Esophagus muscularis mucosa (tissue), 4 donors: ENCODE data around the gene VEZF1. TPM values are rescaled to one million over a fixed set of nuclear protein-coding genes. Genes with fewer than 3 reads are reported as not detected.

Experiments
- DNase-seq: peaks from one replicate; pipeline ENCODE4 v3.0.0-alpha.2; 2017; ENCODE audit errors: extremely low spot score
- H3K27ac ChIP-seq, 4 donors: fragments of 200-600 bp; sonication (generic); replicated peaks in 1 of 4; 1 replicate in 3 of 4; 2 replicates in 1 of 4; pipeline ENCODE4 v1.5.1; 2016 to 2019; ENCODE audit warnings: mild to moderate bottlenecking in 1 of 4
- H3K27me3 ChIP-seq, 4 donors: fragments of 200-600 bp; sonication (generic); one replicate each; pipeline versions ENCODE4 v1.5.1 to v1.6.0; 2016 to 2019
- H3K36me3 ChIP-seq, 4 donors: fragments of 200-600 bp; sonication (generic); one replicate each; pipeline ENCODE4 v1.5.1; 2016 to 2019
- H3K4me1 ChIP-seq, 4 donors: fragments of 200-600 bp; sonication (generic); one replicate each; pipeline ENCODE4 v1.5.1; 2016 to 2019
- H3K4me3 ChIP-seq, 4 donors: fragments of 200-600 bp; sonication (generic); 1 replicate in 2 of 4; 2 replicates in 2 of 4; pipeline ENCODE4 v1.5.1; 2016 to 2019; ENCODE audit warnings: mild to moderate bottlenecking in 4 of 4, moderate library complexity in 1 of 4
- H3K9me3 ChIP-seq, 4 donors: fragments of 200-600 bp; sonication (generic); 1 replicate in 3 of 4; 2 replicates in 1 of 4; pipeline ENCODE4 v1.5.1; 2016 to 2019
- EP300 ChIP-seq: sonication (generic); formaldehyde crosslinking; IDR thresholded peaks from one replicate; pipeline ENCODE4 v1.6.1; 2017; ENCODE audit warnings: antibody characterized with exemption
- POLR2A ChIP-seq: fragments of 450-650 bp; IDR thresholded peaks from one replicate; pipeline ENCODE4 v1.6.1; 2017; ENCODE audit warnings: antibody characterized with exemption, moderate library complexity, mild to moderate bottlenecking, low read depth
- POLR2AphosphoS5 ChIP-seq, 2 donors: sonication (generic); formaldehyde crosslinking; IDR thresholded peaks; one replicate each; pipeline ENCODE4 v1.6.1; 2017; ENCODE audit warnings: antibody characterized with exemption in 2 of 2
- WGBS: methylation state at CpG from one replicate; pipeline ENCODE4 v1.1.5; 2018; 5-methylcytosine and 5-hydroxymethylcytosine counted together
- intact Hi-C: fragments of 100-400 bp; cut with DNase I; formaldehyde crosslinking; loops from one replicate; pipeline ENCODE4 v1.15.1; 2023
- total RNA-seq, 4 donors: library from RNA; depleted of rRNA; stranded (reverse); fragments of >200 nt; gene quantifications; one replicate each; pipeline versions ENCODE4 v1.1.0 to v1.2.1, GENCODE V29; 2016
- TF ChIP-seq, protein P1 (sequence below), 3 experiments: fragments of 200-600 bp in 2 of 3; fragments of 450-650 bp in 1 of 3; sonication (generic) in 2 of 3; IDR thresholded peaks; one replicate each; pipeline ENCODE4 v1.5.1; 2017 to 2019; ENCODE audit warnings: antibody characterized with exemption in 3 of 3, mild to moderate bottlenecking in 2 of 3, moderate library complexity in 1 of 3

VEZF1 gene
- total RNA-seq, 4 donors from 2014 or later = 98.9 to 154 (median 121) TPM

GRCh38 chr17:57945996-57946797 lies 41.9 kb downstream of the VEZF1 start:
- 16% methylated on average over 6 of the region's 6 CpGs for WGBS
- Histone ChIP-seq H3K4me3 (peak overlapping the region; percentile 46 to 62 (median 50)), H3K36me3 (no peaks in the 10 kb centered on the region), H3K27ac (peak overlapping the region; percentile 98 to 100 (median 100)), H3K27me3 (no peaks in the 10 kb centered on the region), H3K4me1 (peaks cover 90 to 100% (median 100%) of the 10 kb centered on the region in 4 donors), H3K9me3 (no peaks in the 10 kb centered on the region)
- TF ChIP-seq EP300 (no peak), POLR2A (no peak), POLR2AphosphoS5 (IDR thresholded peaks at IDR 0.05) (no peak)
- TF ChIP-seq, protein P1, sequence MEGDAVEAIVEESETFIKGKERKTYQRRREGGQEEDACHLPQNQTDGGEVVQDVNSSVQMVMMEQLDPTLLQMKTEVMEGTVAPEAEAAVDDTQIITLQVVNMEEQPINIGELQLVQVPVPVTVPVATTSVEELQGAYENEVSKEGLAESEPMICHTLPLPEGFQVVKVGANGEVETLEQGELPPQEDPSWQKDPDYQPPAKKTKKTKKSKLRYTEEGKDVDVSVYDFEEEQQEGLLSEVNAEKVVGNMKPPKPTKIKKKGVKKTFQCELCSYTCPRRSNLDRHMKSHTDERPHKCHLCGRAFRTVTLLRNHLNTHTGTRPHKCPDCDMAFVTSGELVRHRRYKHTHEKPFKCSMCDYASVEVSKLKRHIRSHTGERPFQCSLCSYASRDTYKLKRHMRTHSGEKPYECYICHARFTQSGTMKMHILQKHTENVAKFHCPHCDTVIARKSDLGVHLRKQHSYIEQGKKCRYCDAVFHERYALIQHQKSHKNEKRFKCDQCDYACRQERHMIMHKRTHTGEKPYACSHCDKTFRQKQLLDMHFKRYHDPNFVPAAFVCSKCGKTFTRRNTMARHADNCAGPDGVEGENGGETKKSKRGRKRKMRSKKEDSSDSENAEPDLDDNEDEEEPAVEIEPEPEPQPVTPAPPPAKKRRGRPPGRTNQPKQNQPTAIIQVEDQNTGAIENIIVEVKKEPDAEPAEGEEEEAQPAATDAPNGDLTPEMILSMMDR (IDR thresholded peaks at IDR 0.05) = no peak
- intact Hi-C loops = loop anchor here (5.0 kb wide), 1 partner anchor 69 kb away; no protein-coding TSS in a partner anchor
- DNase-seq = no peak

DNA sequence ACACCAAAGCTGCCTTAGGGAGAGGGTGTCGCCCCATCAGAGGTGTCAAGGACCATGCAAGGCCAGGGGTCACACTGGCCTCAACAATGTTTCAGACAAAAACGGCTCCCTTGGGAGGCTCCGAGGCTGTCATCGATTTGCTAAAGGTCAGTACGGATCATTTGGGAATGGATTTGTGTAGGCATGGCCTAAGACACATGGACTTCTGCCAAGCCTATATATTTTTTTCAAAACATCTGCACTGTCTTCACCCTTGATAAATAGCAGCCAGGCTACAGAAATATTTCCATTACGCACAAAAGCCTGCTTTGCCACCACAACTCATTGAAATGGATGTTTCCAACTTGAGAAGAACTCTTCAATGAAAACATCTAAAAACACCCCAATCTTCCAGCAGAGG lies 43.1 kb downstream of the VEZF1 start:
- no peaks in the 10 kb centered on the region for H3K36me3 ChIP-seq
- no peak for TF ChIP-seq EP300
- TF ChIP-seq, protein P1 (IDR thresholded peaks at IDR 0.05) = no peak
- TF ChIP-seq POLR2A = no peak
- no peak for TF ChIP-seq POLR2AphosphoS5 (IDR thresholded peaks at IDR 0.05)
- H3K27me3 ChIP-seq = no peaks in the 10 kb centered on the region
- no peaks in the 10 kb centered on the region for H3K9me3 ChIP-seq
- no peak for DNase-seq
- peak overlapping the region; percentile 98 to 100 (median 100) for H3K27ac ChIP-seq
- no peak overlapping the region for H3K4me3 ChIP-seq
- WGBS = 53% methylated on average over 6 of the region's 6 CpGs
- intact Hi-C loops = loop anchor here (5.0 kb wide), 1 partner anchor 68 kb away; no protein-coding TSS in a partner anchor
- H3K4me1 ChIP-seq = peaks cover 90 to 100% (median 100%) of the 10 kb centered on the region in 4 donors

- TF ChIP-seq, protein P1 (IDR thresholded peaks at IDR 0.05) = no peak
- peak in 1 of 2 donors; percentile 19 for TF ChIP-seq POLR2AphosphoS5 (IDR thresholded peaks at IDR 0.05)
- Histone ChIP-seq H3K27ac (peak overlapping the region; percentile 98 to 100 (median 100)), H3K9me3 (no peaks in the 10 kb centered on the region), H3K27me3 (no peaks in the 10 kb centered on the region), H3K4me3 (no peak overlapping the region), H3K4me1 (peaks cover 90 to 100% (median 100%) of the 10 kb centered on the region in 4 donors), H3K36me3 (no peaks in the 10 kb centered on the region)
- WGBS = 44% methylated on average over 3 of the region's 3 CpGs
- intact Hi-C loops = no loop called here
- no peak for DNase-seq
These were observed 44.4 kb downstream of the VEZF1 start for GRCh38 chr17:57943645-57944044.

DNA sequence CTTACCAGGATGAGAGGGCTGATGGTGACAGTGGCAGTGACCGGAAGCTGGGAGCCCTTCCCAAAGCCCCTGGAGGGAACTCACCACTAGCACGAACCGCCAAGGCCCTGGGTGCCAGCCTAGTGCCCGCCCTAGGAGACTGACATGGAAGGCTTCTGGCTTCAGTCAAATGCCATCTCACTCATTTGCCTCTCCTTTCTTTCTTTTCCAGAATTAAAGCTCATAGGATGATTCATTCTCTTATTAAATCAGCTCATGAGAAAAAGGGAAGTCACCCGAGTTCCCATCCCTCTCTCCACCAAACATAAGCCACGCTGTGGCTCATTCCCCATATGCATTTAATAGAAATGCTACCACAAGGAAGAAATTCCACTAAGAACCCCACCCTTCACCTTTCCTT lies 44.9 kb downstream of the VEZF1 start:
- WGBS = 51% methylated on average over 6 of the region's 6 CpGs
- Histone ChIP-seq H3K36me3 (no peaks in the 10 kb centered on the region), H3K4me3 (no peak overlapping the region), H3K9me3 (no peaks in the 10 kb centered on the region), H3K4me1 (peaks cover 90 to 100% (median 100%) of the 10 kb centered on the region in 4 donors), H3K27me3 (no peaks in the 10 kb centered on the region), H3K27ac (peak overlapping the region; percentile 98 to 100 (median 100))
- TF ChIP-seq EP300 (no peak), POLR2A (no peak), POLR2AphosphoS5 (IDR thresholded peaks at IDR 0.05) (peak in 1 of 2 donors; percentile 33)
- TF ChIP-seq, protein P1 (IDR thresholded peaks at IDR 0.05) = no peak
- intact Hi-C loops = no loop called here
- no peak for DNase-seq
